K562 (cell line): ENCODE data around the gene RDH11. TPM values are rescaled to one million over a fixed set of nuclear protein-coding genes. Genes with fewer than 3 reads are reported as not detected.
A peak's percentile ranks its signal among the peaks of the same experiment; 100 is the strongest.

Experiments
- ATAC-seq: fragments of 200-7000 bp; cut with Tn5 transposase; 3 replicates; pipeline ENCODE4 v1.9.1; 2020; ENCODE audit warnings: moderate library complexity
- BruUV-seq: library from RNA; stranded (reverse); fragments of 400-500 nt; replicated peaks from 2 replicates; lab custom pipeline; 2021; lab: Mats Ljungman, UMichigan
- CTCF ChIA-PET: fragments of 300-600 bp; formaldehyde crosslinking; extraction: SDS; loops from one replicate; lab custom pipeline; 2021; ENCODE audit warnings: low intra/inter-chr PET ratio; lab: Yijun Ruan, JAX
- POLR2A ChIA-PET: fragments of 300-600, 350-650 bp; sonication (Branson Sonifier 250); formaldehyde crosslinking; extraction: SDS; loops from one replicate; lab custom pipeline; 2021; ENCODE audit warnings: antibody characterized with exemption, inconsistent platforms; lab: Yijun Ruan, JAX
- DNase-seq, 4 experiments: peaks; one replicate each; pipeline versions ENCODE4 v3.0.0 to v3.0.0-alpha.2; 2011 to 2018; ENCODE audit warnings: low spot score in 3 of 4, mixed read lengths in 3 of 4; ENCODE audit errors: extremely low read depth in 1 of 4
- FAIRE-seq: peaks from 2 replicates; lab custom pipeline; 2011; peaks lifted over from hg19 to GRCh38; lab: Jason Lieb, UNC
- H2AFZ ChIP-seq: 2 replicates; pipeline ENCODE4 v1.6.0; 2011; ENCODE audit warnings: low read depth, low read length, control low read depth, inconsistent platforms
- H3K27ac ChIP-seq: fragments of 200-600 bp; 3 replicates; pipeline ENCODE4 v1.8.0; 2011; ENCODE audit warnings: low read depth, mild to moderate bottlenecking, control low read depth, inconsistent platforms, low read length, moderate library complexity, mixed read lengths; ENCODE audit errors: extremely low read depth
- H3K27me3 ChIP-seq, 2 experiments: fragments of 300-600 bp in 1 of 2; 2 replicates in 1 of 2; 3 replicates in 1 of 2; pipeline versions ENCODE4 v1.6.0 to v1.8.0; 2011; ENCODE audit warnings: inconsistent platforms in 2 of 2, low read length in 2 of 2, mild to moderate bottlenecking in 1 of 2, mixed read lengths in 1 of 2, moderate library complexity in 1 of 2; ENCODE audit not compliant: control insufficient read depth in 2 of 2, insufficient read depth in 2 of 2
- H3K36me3 ChIP-seq: fragments of 300-600 bp; 3 replicates; pipeline ENCODE4 v1.8.0; 2011; ENCODE audit warnings: mild to moderate bottlenecking, low read length, inconsistent platforms; ENCODE audit not compliant: control insufficient read depth, insufficient read depth
- H3K4me1 ChIP-seq, 2 experiments: fragments of 200-600 bp in 1 of 2; replicated peaks in 1 of 2; 2 replicates in 1 of 2; 3 replicates in 1 of 2; pipeline versions ENCODE4 v1.5.1 to v1.8.0; 2011; ENCODE audit warnings: inconsistent platforms in 2 of 2, low read length in 2 of 2, mild to moderate bottlenecking in 1 of 2, mixed read lengths in 1 of 2, moderate library complexity in 1 of 2; ENCODE audit not compliant: control insufficient read depth in 2 of 2, insufficient read depth in 2 of 2
- H3K4me2 ChIP-seq: 2 replicates; pipeline ENCODE4 v1.6.1; 2011; ENCODE audit warnings: low read length, control low read depth, inconsistent platforms, mixed read lengths; ENCODE audit not compliant: insufficient read depth
- H3K4me3 ChIP-seq: fragments of 200-600 bp; sonication (generic), shearing (Covaris generic); 2 replicates; pipeline ENCODE4 v1.5.1; 2016; ENCODE audit warnings: control low read depth, inconsistent platforms
- H3K79me2 ChIP-seq: fragments of 200-600 bp; 3 replicates; pipeline ENCODE4 v1.8.0; 2011; ENCODE audit warnings: low read length, inconsistent platforms; ENCODE audit not compliant: control insufficient read depth, insufficient read depth
- H3K9ac ChIP-seq, 2 experiments: 2 replicates each; pipeline versions ENCODE4 v1.6.0 to v1.6.1; 2011; ENCODE audit warnings: low read depth in 2 of 2, low read length in 2 of 2, control low read depth in 1 of 2, inconsistent platforms in 1 of 2, mild to moderate bottlenecking in 1 of 2, mixed read lengths in 1 of 2; ENCODE audit not compliant: insufficient read depth in 1 of 2
- H3K9me1 ChIP-seq: one replicate; pipeline ENCODE4 v1.6.0; 2011; ENCODE audit warnings: inconsistent platforms, mild to moderate bottlenecking, low read length, moderate library complexity; ENCODE audit not compliant: control insufficient read depth, insufficient read depth
- H3K9me3 ChIP-seq: replicated peaks from 2 replicates; pipeline ENCODE4 v1.5.1; 2011; ENCODE audit warnings: low read depth, low read length, inconsistent platforms; ENCODE audit not compliant: control insufficient read depth, insufficient read depth
- H4K20me1 ChIP-seq: replicated peaks from 2 replicates; pipeline ENCODE4 v1.6.1; 2011; ENCODE audit warnings: low read length, inconsistent platforms, mixed read lengths; ENCODE audit not compliant: control insufficient read depth, insufficient read depth
- CEBPB ChIP-seq: fragments of 450-650 bp; IDR thresholded peaks from 2 replicates; pipeline ENCODE4 v1.6.1; 2016; ENCODE audit warnings: missing genetic modification characterization, missing compliant biosample characterization
- CLOCK ChIP-seq: fragments of 250-450 bp; sonication (Bioruptor Pico); IDR thresholded peaks from 2 replicates; pipeline ENCODE4 v1.4.0; 2020; ENCODE audit warnings: mild to moderate bottlenecking, moderate library complexity, borderline replicate concordance
- E2F1 ChIP-seq: sonication (generic); formaldehyde crosslinking; IDR thresholded peaks from 2 replicates; pipeline ENCODE4 v1.8.1; 2023; ENCODE audit warnings: mild to moderate bottlenecking, missing genetic modification reagents, moderate library complexity
- ILF3 ChIP-seq: fragments of 450-650 bp; IDR thresholded peaks from 2 replicates; pipeline ENCODE4 v1.6.1; 2018; ENCODE audit warnings: antibody characterized with exemption, mild to moderate bottlenecking, moderate library complexity, borderline replicate concordance
- IRF9 ChIP-seq: fragments of 450-650 bp; IDR thresholded peaks from 2 replicates; pipeline ENCODE4 v1.6.1; 2016; ENCODE audit warnings: missing biosample characterization, missing genetic modification characterization
- JUND ChIP-seq, 2 experiments: IDR thresholded peaks; 2 replicates in 1 of 2; 3 replicates in 1 of 2; pipeline ENCODE4 v1.6.1; 2011; ENCODE audit warnings: borderline replicate concordance in 2 of 2, low read depth in 2 of 2, low read length in 2 of 2, improper control_type of control experiment in 1 of 2, missing biosample characterization in 1 of 2, missing genetic modification characterization in 1 of 2, missing genetic modification reagents in 1 of 2
- NELFE ChIP-seq: IDR thresholded peaks from 2 replicates; pipeline ENCODE4 v1.6.1; 2011; ENCODE audit warnings: mild to moderate bottlenecking; ENCODE audit not compliant: insufficient read depth, insufficient read length
- PHB ChIP-seq: fragments of 250-450 bp; sonication (Bioruptor Pico); IDR thresholded peaks from 2 replicates; pipeline ENCODE4 v1.5.0; 2021
- POLR2G ChIP-seq: fragments of 200-400 bp; formaldehyde crosslinking; IDR thresholded peaks from 2 replicates; pipeline ENCODE4 v1.6.1; 2017; ENCODE audit warnings: low read depth, mild to moderate bottlenecking, antibody characterized with exemption, low read length, moderate library complexity
- PYGO2 ChIP-seq: fragments of 450-650 bp; IDR thresholded peaks from 2 replicates; pipeline ENCODE4 v1.6.1; 2016; ENCODE audit warnings: mild to moderate bottlenecking, missing genetic modification characterization, moderate library complexity, missing compliant biosample characterization
- RBFOX2 ChIP-seq: fragments of 200-400 bp; formaldehyde crosslinking; IDR thresholded peaks from 2 replicates; pipeline ENCODE4 v1.6.1; 2017; ENCODE audit warnings: low read depth, mild to moderate bottlenecking, low read length, moderate library complexity
- SMARCE1 ChIP-seq: fragments of 450-650 bp; IDR thresholded peaks from 2 replicates; pipeline ENCODE4 v1.7.1; 2016; ENCODE audit warnings: mild to moderate bottlenecking
- ZNF212 ChIP-seq: fragments of 450-650 bp; formaldehyde crosslinking; IDR thresholded peaks from 2 replicates; pipeline ENCODE4 v1.4.0; 2020; ENCODE audit warnings: mild to moderate bottlenecking
- WGBS: fragments of 100-300 bp; shearing (Covaris generic); methylation state at CpG from one replicate; pipeline ENCODE4 v1.1.6; 2016; ENCODE audit warnings: low coverage, mixed read lengths; ENCODE audit not compliant: insufficient coverage; ENCODE audit errors: missing lambda C conversion rate; 5-methylcytosine and 5-hydroxymethylcytosine counted together
- in situ Hi-C: fragments of 300-500 bp; cut with MboI; formaldehyde crosslinking; loops from 4 replicates; pipeline ENCODE4 v1.15.0; 2018; ENCODE audit warnings: inconsistent platforms, mixed read lengths
- intact Hi-C: fragments of 100-400 bp; cut with micrococcal nuclease; formaldehyde crosslinking; loops from 2 replicates; pipeline ENCODE4 v1.14.2; 2022
- polyA plus RNA-seq, 8 experiments: library from polyadenylated mRNA; depleted of rRNA in 4 of 8; stranded (reverse) in 5 of 8; unstranded in 3 of 8; fragments of >200 nt; fragmentation: Nextera tagmentation in 2 of 8; fragmentation: Illumina TruSeq in 1 of 8; extraction: Ambion mirVana in 2 of 8; extraction: Trizol in 1 of 8; gene quantifications; 2 replicates each; pipeline versions ENCODE4 v1.2.1 to v1.2.3, GENCODE V29; 2011 to 2014; ENCODE audit warnings: inconsistent platforms in 1 of 8, missing spikeins in 1 of 8
- total RNA-seq, 7 experiments: library from RNA; depleted of rRNA in 6 of 7; stranded (reverse); fragments of >200 nt in 6 of 7; fragmentation: Illumina TruSeq in 2 of 7; extraction: Trizol in 2 of 7; gene quantifications; 2 replicates each; pipeline versions ENCODE4 v1.2.1 to v1.2.3, GENCODE V29; 2011 to 2021; ENCODE audit warnings: low replicate concordance in 1 of 7

Gene RDH11
- total and polyA plus RNA-seq, 9 of the 15 experiments (the other 6 are each of a cell fraction or from before 2014, with no cell fraction given), result 50.6 to 172 (median 70.5) TPM

- no peak for TF ChIP-seq IRF9 (tag)
- no peak for TF ChIP-seq PHB
- TF ChIP-seq PYGO2 (tag), result no peak
- no peak for TF ChIP-seq SMARCE1
- no peak for TF ChIP-seq ILF3
- no peak for TF ChIP-seq ZNF212 (CRISPR knock-in tag)
- no peak for TF ChIP-seq E2F1 (CRISPR knock-in tag)
- no peak for TF ChIP-seq NELFE
Measured at GRCh38 chr14:67733616-67734015, 38.1 kb upstream of the RDH11 start (continued).

- peak overlapping the region in 1 of 2 experiments; percentile 36; a peak in 1 of 4 replicates for H3K9ac ChIP-seq
- H3K27me3 ChIP-seq, result no peaks in the 10 kb centered on the region; a peak in 1 of 5 replicates
- H3K79me2 ChIP-seq, result no peaks in the 10 kb centered on the region
- BruUV-seq, result no TSS peak
- no peaks in the 10 kb centered on the region for H3K9me3 ChIP-seq
- CTCF ChIA-PET, result no interaction called here
- POLR2A ChIA-PET, result interaction anchor here (0.7 to 1.1 kb wide), 3 partner anchors 10 to 14 kb away, joined by 3 to 4 read pairs (median 3); no protein-coding TSS in a partner anchor
- no peaks in the 10 kb centered on the region for H3K9me1 ChIP-seq
- 27% methylated on average over 16 of the region's 21 CpGs for WGBS
- H2AFZ ChIP-seq, result peak overlapping the region; percentile 78
- H3K36me3 ChIP-seq, result no peaks in the 10 kb centered on the region
- FAIRE-seq (no peak), ATAC-seq (peak; percentile 80), DNase-seq (no peak)
- H4K20me1 ChIP-seq, result no peaks in the 10 kb centered on the region
- peak overlapping the region; percentile 16; the same call in 1 of the 2 replicates for H3K4me2 ChIP-seq
- H3K4me1 ChIP-seq, result peaks cover 0 to 5% of the 10 kb centered on the region in 2 experiments; a peak in 3 of 5 replicates
- in situ Hi-C loops (no loop called here), intact Hi-C loops (no loop called here)
- no peak overlapping the region for H3K27ac ChIP-seq
- no peak overlapping the region for H3K4me3 ChIP-seq
- TF ChIP-seq POLR2G (peak; percentile 32; the same call in 1 of the 2 replicates), CEBPB (tag) (peak; percentile 84), RBFOX2 (peak; percentile 47; the same call in 1 of the 2 replicates), JUND (IDR thresholded peaks at IDR 0.05; ENCODE audit: borderline replicate concordance, low read depth, low read length) (peak; percentile 64; the same call in 1 of the 2 replicates), JUND (tag; IDR thresholded peaks at IDR 0.05; ENCODE audit: borderline replicate concordance, low read depth, low read length) (0 out of 3 replicates have a peak, but pooled peaks have one; percentile 23), IRF9 (tag) (peak; percentile 68), CLOCK (CRISPR knock-in tag) (no peak)
Measured at GRCh38 chr14:67729072-67729885, 33.7 kb upstream of the RDH11 start.
